Muscle of leg (tissue), 11 donors: ENCODE measurements around the gene FHL3. TPM values are rescaled to one million over a fixed set of nuclear protein-coding genes. Genes with fewer than 3 reads are reported as not detected.

Experiments
- DNase-seq: peaks from one replicate; pipeline ENCODE4 v3.0.0; 2013
- H3K27ac ChIP-seq: one replicate; pipeline ENCODE4 v1.5.1; 2013; ENCODE audit warnings: mild to moderate bottlenecking, low read length, control low read depth
- H3K27me3 ChIP-seq: one replicate; pipeline ENCODE4 v1.6.1; 2013; ENCODE audit warnings: low read length; ENCODE audit not compliant: control insufficient read depth, insufficient read depth
- H3K36me3 ChIP-seq: one replicate; pipeline ENCODE4 v1.6.1; 2013; ENCODE audit warnings: low read length; ENCODE audit not compliant: control insufficient read depth, insufficient read depth
- H3K4me1 ChIP-seq: one replicate; pipeline ENCODE4 v1.6.1; 2013; ENCODE audit warnings: low read length; ENCODE audit not compliant: control insufficient read depth, insufficient read depth
- H3K4me3 ChIP-seq: one replicate; pipeline ENCODE4 v1.5.1; 2013; ENCODE audit warnings: low read length, control low read depth
- H3K9me3 ChIP-seq: replicated peaks from 2 replicates; pipeline ENCODE4 v1.6.1; 2013; ENCODE audit warnings: low read depth, low read length; ENCODE audit not compliant: control insufficient read depth
- WGBS: methylation state at CpG from one replicate; pipeline ENCODE4 v1.1.5; 2013; ENCODE audit warnings: missing lambda C conversion rate; ENCODE audit not compliant: insufficient coverage; 5-methylcytosine and 5-hydroxymethylcytosine counted together
- polyA plus RNA-seq, 8 donors: library from polyadenylated mRNA; unstranded; fragments of 120-200 nt; gene quantifications; one replicate each; pipeline versions ENCODE4 v1.2.1 to v1.2.3, GENCODE V29; 2013; ENCODE audit warnings: inconsistent platforms in 1 of 8, low replicate concordance in 1 of 8; ENCODE audit not compliant: insufficient read length in 8 of 8, insufficient read depth in 1 of 8
- total RNA-seq: library from RNA; stranded (reverse); fragments of 120-200 nt; gene quantifications from one replicate; pipeline ENCODE4 v1.2.4, GENCODE V29; 2013

FHL3 gene
- total and polyA plus RNA-seq, 9 donors: 81.6 to 193 (median 116) TPM

DNA sequence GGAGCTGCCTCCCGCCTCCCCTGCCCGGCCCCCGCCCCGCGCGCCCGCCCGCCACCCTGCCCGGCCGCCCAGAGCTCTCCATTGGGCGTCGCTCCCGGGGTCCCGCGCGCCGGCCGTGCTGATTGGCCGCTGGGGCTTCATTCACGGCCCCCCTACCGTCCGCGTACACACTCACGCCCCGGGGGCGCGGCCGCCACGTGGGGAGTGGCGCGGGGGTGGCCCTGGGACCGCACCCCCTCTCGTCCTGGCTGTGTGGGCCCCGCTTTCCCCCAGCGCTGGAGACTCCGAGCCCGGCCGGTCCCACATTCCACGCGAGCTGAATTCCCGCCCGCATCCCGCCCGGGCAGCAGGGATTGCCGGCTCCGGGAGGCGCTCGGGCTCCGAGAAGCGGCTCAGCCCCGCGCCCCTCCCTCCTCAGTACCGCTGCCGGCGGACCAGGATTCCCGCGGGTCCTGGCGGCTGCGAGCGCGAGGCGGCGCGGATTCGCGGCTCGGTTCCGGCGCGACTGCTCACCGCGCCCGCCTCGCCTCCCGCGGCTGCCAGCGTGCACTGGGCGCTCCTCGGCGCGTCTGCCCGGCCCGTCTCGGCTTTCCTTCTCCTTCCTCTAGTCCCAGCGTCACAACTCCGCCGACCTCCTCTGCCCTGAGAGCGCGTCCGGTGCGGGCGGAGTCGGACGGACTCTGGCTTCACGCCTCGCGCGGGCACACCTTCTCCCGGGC, 41.7 kb upstream of the FHL3 start:
- Histone ChIP-seq H3K4me1 (peaks cover 30% of the 10 kb centered on the region), H3K9me3 (no peaks in the 10 kb centered on the region), H3K27ac (no peak overlapping the region), H3K36me3 (no peaks in the 10 kb centered on the region), H3K27me3 (peaks cover 65% of the 10 kb centered on the region), H3K4me3 (peak overlapping the region; percentile 44)
- DNase-seq: peak; percentile 95
- WGBS: under 1% methylated on average over 82 of the region's 99 CpGs

DNA sequence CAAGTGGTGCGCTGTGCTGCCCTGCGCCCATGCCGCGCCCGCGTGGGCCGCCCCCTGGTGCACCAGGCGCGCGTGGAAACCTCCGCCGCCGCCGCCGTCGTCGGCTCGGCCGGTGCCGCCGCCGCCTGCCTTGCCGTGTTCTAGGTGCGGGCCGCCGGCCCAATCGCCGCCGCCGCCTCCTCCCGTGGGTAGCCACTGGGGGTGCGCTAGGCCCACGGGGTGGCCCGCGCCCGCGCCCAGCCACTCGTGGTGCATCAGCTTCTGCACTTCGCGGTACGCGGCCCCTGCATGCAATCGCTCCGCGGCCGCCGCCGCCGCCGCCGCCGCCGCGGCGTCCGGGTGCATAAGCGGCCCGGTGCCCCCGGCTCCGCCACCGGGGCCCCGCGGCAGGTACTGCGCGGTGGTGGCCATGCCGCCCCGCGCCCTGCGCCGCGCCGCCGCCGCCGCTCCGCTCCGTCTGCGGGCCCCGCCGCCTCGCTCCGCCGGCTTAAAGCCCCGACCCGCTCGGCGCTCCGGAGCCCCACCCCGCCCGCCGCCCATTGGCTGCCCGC, 41.1 kb upstream of the FHL3 start, which contains the start of gene POU3F1:
TSS of gene POU3F1 (minus strand) at position 461 of the 551 bp plus-strand sequence. CDS start at position 411, 50 bp downstream.
- Histone ChIP-seq H3K4me3 (peak within 1 kb of the TSS; percentile 44), H3K27me3 (peaks cover 67% of the 10 kb centered on the region), H3K36me3 (no peaks in the 10 kb centered on the region), H3K27ac (no peak within 1 kb of the TSS), H3K4me1 (peaks cover 27% of the 10 kb centered on the region), H3K9me3 (no peaks in the 10 kb centered on the region)
- no peak for DNase-seq
- under 1% methylated on average over 89 of the region's 92 CpGs for WGBS

DNA sequence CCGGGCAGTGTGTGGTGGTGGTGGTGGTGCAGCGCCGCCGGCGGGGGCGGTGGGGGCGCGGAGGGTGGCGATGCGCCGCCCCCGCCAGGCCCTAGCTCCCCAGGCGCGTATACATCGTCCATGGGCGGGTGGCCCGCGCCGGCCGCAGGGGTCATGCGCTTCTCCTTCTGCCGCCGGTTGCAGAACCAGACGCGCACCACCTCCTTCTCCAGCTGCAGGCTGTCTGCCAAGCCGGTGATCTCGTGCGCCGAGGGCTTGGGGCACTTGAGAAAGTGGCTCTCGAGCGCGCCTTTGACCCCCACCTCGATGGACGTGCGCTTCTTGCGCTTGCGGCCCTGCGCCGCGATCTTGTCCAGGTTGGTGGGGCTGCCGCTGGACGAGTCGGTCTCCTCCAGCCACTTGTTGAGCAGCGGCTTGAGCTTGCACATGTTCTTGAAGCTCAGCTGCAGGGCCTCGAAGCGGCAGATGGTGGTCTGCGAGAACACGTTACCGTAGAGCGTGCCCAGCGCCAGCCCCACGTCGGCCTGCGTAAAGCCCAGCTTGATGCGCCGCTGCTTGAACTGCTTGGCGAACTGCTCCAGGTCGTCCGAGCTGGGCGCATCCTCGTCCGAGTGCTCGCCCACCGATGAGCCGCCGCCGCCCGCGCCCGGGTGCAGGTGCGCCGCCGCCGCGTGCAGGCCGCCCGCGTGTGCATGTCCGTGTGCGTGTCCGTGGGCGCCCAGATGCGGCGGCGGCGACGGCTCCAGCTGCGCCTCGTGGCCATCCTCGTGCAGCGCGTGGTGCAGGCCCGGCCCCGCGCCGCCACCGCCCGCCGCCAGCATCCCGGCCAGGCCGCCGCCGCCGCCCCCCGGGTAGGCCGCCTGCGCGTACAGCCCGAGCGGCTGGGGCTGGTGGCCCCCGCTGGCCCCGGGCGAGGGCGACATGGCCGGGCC, 40.4 kb upstream of the FHL3 start:
- H3K4me3 ChIP-seq: no peak overlapping the region
- H3K4me1 ChIP-seq: peaks cover 21% of the 10 kb centered on the region
- H3K36me3 ChIP-seq: no peaks in the 10 kb centered on the region
- WGBS: 1% methylated on average over 114 of the region's 115 CpGs
- no peaks in the 10 kb centered on the region for H3K9me3 ChIP-seq
- DNase-seq: no peak
- H3K27ac ChIP-seq: no peak overlapping the region
- H3K27me3 ChIP-seq: peaks cover 71% of the 10 kb centered on the region

DNA sequence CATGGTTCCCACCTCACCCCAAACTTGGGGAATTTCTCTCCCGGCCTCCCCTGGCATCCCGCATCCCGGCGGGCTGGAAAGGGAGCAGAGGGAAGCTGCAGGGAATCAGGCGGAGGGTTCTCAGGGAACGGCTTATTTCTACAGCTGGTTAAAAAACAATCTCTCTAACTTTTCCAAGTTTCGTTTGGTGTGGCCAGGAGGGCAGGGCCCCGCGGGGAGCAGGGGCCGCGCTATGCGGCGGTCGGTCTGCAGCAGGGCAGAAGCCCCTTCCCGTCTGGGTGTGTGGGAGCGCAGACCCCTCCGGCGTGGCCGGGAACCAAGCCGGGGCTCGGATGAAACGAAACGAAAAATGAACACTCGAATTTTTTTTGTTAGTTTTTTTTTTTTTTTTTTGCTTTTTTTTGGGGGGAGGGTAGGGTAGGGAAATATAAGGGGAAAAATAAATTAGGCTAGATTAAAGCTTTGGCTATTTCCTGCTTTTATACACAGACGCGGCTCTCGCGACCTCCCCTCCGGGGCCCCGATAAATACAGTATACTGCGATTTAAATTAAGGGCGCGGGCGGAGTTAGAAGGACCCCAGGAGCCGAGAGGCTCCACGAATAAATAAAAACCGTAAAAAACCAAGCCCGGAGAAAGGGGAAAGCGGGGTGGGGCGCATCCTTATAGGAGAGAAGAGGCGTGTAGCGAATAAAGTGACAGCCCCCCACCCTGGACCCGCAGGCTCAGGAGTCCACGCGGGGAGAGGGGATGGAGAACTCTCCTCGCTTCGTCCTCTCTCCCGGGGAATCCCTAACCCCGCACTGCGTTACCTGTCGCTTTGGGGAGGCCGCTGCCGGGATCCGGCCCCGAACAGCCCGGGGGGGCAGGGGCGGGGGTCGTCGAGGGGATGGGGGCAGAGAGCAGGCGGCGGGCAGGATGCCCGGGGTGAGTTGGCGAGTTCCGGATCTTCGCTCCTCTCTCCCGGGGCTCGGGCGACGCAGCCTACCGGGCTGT, 39.2 kb upstream of the FHL3 start:
- Histone ChIP-seq H3K27ac (no peak overlapping the region), H3K36me3 (no peaks in the 10 kb centered on the region), H3K9me3 (no peaks in the 10 kb centered on the region), H3K4me1 (peaks cover 21% of the 10 kb centered on the region), H3K4me3 (peak overlapping the region; percentile 17), H3K27me3 (peaks cover 75% of the 10 kb centered on the region)
- 1% methylated on average over 36 of the region's 70 CpGs for WGBS
- no peak for DNase-seq

DNA sequence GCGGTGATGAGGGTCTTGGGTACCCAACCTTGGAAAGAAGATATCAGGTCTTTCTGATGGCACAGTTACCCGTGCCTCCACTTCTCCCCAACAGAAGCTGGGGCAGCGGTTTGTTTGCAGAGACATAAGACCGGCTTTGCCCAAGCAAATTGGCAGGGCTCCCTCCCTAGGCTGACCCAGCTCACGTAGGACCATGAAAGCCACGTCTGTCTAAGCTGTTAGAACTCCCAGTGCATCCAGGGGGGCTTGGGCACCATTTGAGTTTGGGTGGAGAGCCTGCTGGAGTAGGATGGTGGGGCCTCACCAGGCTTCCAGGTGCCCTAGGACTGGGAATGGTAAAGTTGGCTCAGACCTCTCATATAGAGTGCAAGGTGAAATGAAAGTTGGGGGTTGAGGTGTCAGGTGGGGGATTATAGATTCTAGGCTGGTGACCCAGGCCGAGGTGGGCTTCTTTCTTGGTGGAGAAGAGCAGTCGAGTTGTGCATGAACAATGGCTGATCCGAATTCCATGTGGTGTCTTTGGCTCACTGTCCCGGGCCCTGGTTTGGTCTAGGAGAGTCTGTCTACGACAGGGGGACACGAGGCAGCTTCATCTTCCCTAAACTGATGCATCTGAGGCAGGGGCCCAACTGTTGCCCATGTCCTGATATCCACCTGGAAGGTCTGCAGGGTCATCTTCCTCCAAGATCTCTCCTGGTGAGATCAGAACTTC, 37.9 kb upstream of the FHL3 start:
- WGBS: 89% methylated on average over 10 of the region's 12 CpGs
- Histone ChIP-seq H3K27me3 (peaks cover 71% of the 10 kb centered on the region), H3K4me3 (no peak overlapping the region), H3K4me1 (peaks cover 21% of the 10 kb centered on the region), H3K27ac (no peak overlapping the region), H3K36me3 (no peaks in the 10 kb centered on the region), H3K9me3 (no peaks in the 10 kb centered on the region)
- DNase-seq: no peak

DNA sequence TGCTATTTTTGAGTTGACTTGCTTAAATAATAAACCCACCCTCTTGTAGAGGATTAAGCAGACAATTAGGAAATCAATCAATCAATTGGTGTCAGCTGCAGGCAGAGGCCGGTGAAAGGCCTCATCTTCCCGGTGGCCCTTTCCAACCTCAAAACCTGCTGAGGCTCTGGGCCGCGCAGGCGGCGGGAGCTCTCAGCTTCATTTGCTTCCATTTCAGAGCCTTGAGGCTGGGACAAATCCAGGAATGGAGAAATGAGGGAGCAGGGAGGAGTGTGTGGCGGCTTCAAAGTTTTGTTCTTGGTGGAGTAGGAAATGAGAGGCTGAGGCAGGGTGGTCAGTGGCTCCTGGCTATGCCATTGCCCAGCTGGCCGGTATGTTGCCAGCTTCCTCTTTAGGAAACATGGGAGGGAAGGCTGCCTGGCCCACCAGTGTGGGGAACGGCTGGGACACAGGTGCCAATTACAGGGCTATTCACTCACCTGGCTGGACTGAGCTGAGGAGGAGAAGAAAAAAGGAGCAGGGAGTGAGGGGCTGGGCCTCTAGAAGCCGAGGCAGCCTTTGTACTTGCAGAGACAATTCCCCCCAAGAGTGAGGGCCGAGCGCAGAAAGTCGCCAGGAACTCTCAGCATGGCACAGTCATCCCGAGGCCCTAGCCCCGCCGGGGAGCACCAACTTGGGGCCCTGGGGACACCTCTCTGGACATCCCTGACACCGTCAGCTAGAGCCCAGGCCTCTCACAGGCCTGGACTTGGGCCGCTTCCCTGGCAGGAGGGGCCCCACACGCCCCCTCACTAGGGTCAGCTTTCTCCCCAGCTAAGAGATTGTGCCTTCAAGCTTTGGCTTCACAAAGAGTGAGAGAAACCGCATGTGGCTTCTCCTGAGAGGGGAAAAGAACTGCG, 36.9 kb upstream of the FHL3 start:
- 69% methylated on average over 21 of the region's 21 CpGs for WGBS
- Histone ChIP-seq H3K4me1 (peaks cover 15% of the 10 kb centered on the region), H3K9me3 (no peaks in the 10 kb centered on the region), H3K27me3 (peaks cover 61% of the 10 kb centered on the region), H3K36me3 (no peaks in the 10 kb centered on the region), H3K27ac (no peak overlapping the region), H3K4me3 (no peak overlapping the region)
- no peak for DNase-seq

DNA sequence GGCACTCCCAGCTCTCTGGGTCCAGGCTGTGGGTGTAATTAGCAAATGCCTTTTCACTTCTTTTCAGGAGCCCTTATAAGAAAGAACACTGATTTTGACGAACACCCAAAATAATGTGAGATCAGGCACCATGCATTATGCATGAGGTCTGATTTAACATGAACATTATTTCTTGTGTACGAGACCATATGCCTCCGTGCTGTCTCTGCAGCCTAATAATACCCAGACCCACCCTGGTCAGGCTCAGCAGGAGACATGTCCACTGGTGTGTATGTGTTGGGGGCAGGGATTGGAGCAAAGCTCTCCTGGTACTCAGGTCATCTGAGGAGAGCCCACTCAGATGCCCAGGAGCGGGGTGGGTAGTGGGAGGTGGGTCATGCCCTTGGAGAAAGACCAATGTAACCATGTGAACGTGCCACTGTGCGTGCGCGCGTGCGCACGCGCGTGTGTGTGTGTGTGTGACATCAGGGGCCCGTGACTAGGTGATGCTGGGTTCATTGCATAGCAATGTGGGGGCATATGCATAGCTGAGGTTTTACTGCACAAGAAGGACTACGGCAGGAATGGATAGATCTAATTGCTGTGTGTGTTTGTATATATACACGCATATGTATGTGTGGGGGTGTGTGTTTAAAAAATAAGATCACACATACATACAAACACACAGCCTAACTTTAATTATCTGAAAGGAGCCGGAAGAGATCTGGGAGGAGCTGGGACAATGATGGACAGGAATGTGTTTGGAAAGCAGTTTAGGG, 34.2 kb upstream of the FHL3 start:
- H3K9me3 ChIP-seq: no peaks in the 10 kb centered on the region
- no peak overlapping the region for H3K4me3 ChIP-seq
- WGBS: 94% methylated on average over 12 of the region's 17 CpGs
- H3K36me3 ChIP-seq: no peaks in the 10 kb centered on the region
- peaks cover 6% of the 10 kb centered on the region for H3K4me1 ChIP-seq
- no peak for DNase-seq
- H3K27ac ChIP-seq: no peak overlapping the region
- peaks cover 49% of the 10 kb centered on the region for H3K27me3 ChIP-seq

DNA sequence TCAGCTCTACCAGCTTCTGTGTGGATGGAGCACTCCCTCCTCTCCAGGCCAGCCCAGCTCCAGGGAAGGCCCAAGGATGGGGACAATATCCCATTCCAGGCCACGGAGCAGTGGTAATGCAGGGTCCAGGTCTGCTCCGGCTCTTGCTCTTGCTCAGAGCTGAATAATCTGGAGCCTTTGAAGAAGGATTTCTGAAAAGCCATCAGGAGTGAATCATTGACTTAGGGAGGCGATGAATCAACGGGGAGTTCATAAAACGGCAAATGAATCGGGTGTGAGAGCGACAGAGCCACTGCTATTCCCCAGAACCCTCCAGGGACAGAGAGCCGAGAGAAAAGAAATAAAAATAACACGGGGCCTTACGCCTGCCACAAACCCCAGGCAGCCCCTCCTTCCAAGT, 33.5 kb upstream of the FHL3 start:
- WGBS: 43% methylated on average over 1 of the region's 10 CpGs
- no peak overlapping the region for H3K4me3 ChIP-seq
- no peaks in the 10 kb centered on the region for H3K36me3 ChIP-seq
- H3K9me3 ChIP-seq: no peaks in the 10 kb centered on the region
- peaks cover 43% of the 10 kb centered on the region for H3K27me3 ChIP-seq
- no peak for DNase-seq
- H3K27ac ChIP-seq: no peak overlapping the region
- no peaks in the 10 kb centered on the region for H3K4me1 ChIP-seq
